ENCODE data around the gene KDM4B. TPM values are rescaled to one million over a fixed set of nuclear protein-coding genes. Genes with fewer than 3 reads are reported as not detected.

The KDM4B gene
- total RNA-seq, 1 experiment from 2014 or later: 35.9 TPM

- Histone ChIP-seq H3K27me3 (ENCODE audit: insufficient read depth, low read length) (no peaks in the 10 kb centered on the region), H3K4me3 (replicated peaks in 1 of 2; ENCODE audit: low read depth in 1 of 2, low read length in 2 of 2) (no peak overlapping the region), H3K79me2 (ENCODE audit: insufficient read depth, low read length) (no peaks in the 10 kb centered on the region), H3K9me3 (ENCODE audit: control insufficient read depth in 1 of 2, insufficient read depth in 1 of 2, low read depth in 1 of 2, low read length in 2 of 2) (no peaks in the 10 kb centered on the region), H4K20me1 (ENCODE audit: insufficient read depth) (no peaks in the 10 kb centered on the region), H3K4me1 (ENCODE audit: control insufficient read depth in 1 of 2, insufficient read depth in 2 of 2, low read length in 2 of 2) (no peaks in the 10 kb centered on the region), H3K9ac (ENCODE audit: low read length) (no peak overlapping the region), H3K27ac (ENCODE audit: low read depth, low read length) (no peak overlapping the region), H3K36me3 (ENCODE audit: control insufficient read depth in 1 of 2, insufficient read depth in 2 of 2, low read length in 2 of 2) (no peaks in the 10 kb centered on the region; a peak in 2 of 4 replicates), H2AFZ (ENCODE audit: low read depth, low read length, poor library complexity, severe bottlenecking) (no peak overlapping the region), H3K9me2 (ENCODE audit: insufficient read depth) (no peaks in the 10 kb centered on the region), H3K4me2 (ENCODE audit: low read length) (no peak overlapping the region)
- BruUV-seq (replicated peaks): no TSS peak
- ChIA-PET CTCF (no interaction called here), RAD21 (ENCODE audit: low non-redundant PET in 1 of 2, low total read pairs in 2 of 2, uncharacterized antibody in 2 of 2, unreplicated experiment in 2 of 2) (no interaction called here), POLR2A (no interaction called here)
- ATAC-seq (no peak), DNase-seq (ENCODE audit: low read depth, low spot score) (no peak)
- intact Hi-C loops (cut with micrococcal nuclease): no loop called here
- TF ChIP-seq EZH2 (IDR thresholded peaks at IDR 0.05) (no peak), JUND (IDR thresholded peaks at IDR 0.05) (no peak), ZNF274 (IDR thresholded peaks at IDR 0.05; ENCODE audit: low read depth, low read length) (no peak), REST (IDR thresholded peaks at IDR 0.05; ENCODE audit: low read depth) (no peak), ZBTB33 (IDR thresholded peaks at IDR 0.05; ENCODE audit: extremely low read depth, insufficient replicate concordance, low read length) (no peak), ATF3 (IDR thresholded peaks at IDR 0.05) (no peak)
These were observed 149.1 kb downstream of the KDM4B start for GRCh38 chr19:5118026-5118425.

Data from HCT116 (cell line).